H1 (cell line): ENCODE data around the gene FOXO4. TPM values are rescaled to one million over a fixed set of nuclear protein-coding genes. Genes with fewer than 3 reads are reported as not detected.

ENCODE experiments used
- ASH2L ChIP-seq: fragments of 200-600, 300-600 bp; sonication (generic); IDR thresholded peaks from one replicate; pipeline ENCODE4 v1.7.1; 2017; ENCODE audit warnings: low read length
- CHD7 ChIP-seq: fragments of 300-600 bp; sonication (generic); IDR thresholded peaks from 2 replicates; pipeline ENCODE4 v1.7.1; 2012; ENCODE audit warnings: low read length, moderate library complexity, mild to moderate bottlenecking, inconsistent platforms; ENCODE audit not compliant: insufficient replicate concordance
- KDM1A ChIP-seq: fragments of 200-600, 300-600 bp; sonication (generic); IDR thresholded peaks from 2 replicates; pipeline ENCODE4 v1.7.1; 2016; ENCODE audit warnings: mild to moderate bottlenecking, low read length, borderline replicate concordance
- NANOG ChIP-seq: IDR thresholded peaks from 2 replicates; pipeline ENCODE4 v1.6.1; 2011; ENCODE audit warnings: low read length, low read depth, mild to moderate bottlenecking, inconsistent platforms; ENCODE audit not compliant: insufficient read depth, poor library complexity, severe bottlenecking
- polyA plus RNA-seq, 7 experiments: library from polyadenylated mRNA; depleted of rRNA in 3 of 7; stranded (reverse) in 5 of 7; unstranded in 2 of 7; fragments of >200 nt in 5 of 7; fragments of 200-250 nt in 2 of 7; gene quantifications; 1 replicate in 5 of 7; 2 replicates in 1 of 7; 4 replicates in 1 of 7; pipeline versions ENCODE4 v1.2.1 to v1.2.3, GENCODE V29; 2011 to 2013; ENCODE audit warnings: missing spikeins in 2 of 7, mixed read lengths in 2 of 7
- total RNA-seq: library from RNA; stranded (reverse); fragmentation: NEBNext Ultra II Directional; extraction: Animal tissue kit (Norgen Biotek cat#: 25700); gene quantifications from 2 replicates; pipeline ENCODE4 v1.2.1, GENCODE V29; 2021

The FOXO4 gene
- total and polyA plus RNA-seq, 2 of the 8 experiments (the other 6 are each of a cell fraction or from before 2014, with no cell fraction given), result 12.3 to 57.4 TPM

- TF ChIP-seq CHD7 (no peak), NANOG (no peak), ASH2L (no peak), KDM1A (no peak)
Observed at GRCh38 chrX:71131510-71131909, 35.9 kb downstream of the FOXO4 start (continued).
